GM23338 (cell line): ENCODE results near the gene SHB. TPM values are rescaled to one million over a fixed set of nuclear protein-coding genes. Genes with fewer than 3 reads are reported as not detected.

Experiments used
- ATAC-seq: fragments of 200-7000 bp; cut with Tn5 transposase; 3 replicates; pipeline ENCODE4 v1.9.1; 2020
- DNase-seq: peaks from one replicate; pipeline ENCODE4 v3.0.0-alpha.2; 2015; ENCODE audit warnings: low spot score
- H2AFZ ChIP-seq: fragments of 200-600 bp; sonication (generic); 2 replicates; pipeline ENCODE4 v1.8.0; 2016; ENCODE audit warnings: antibody characterized with exemption, mild to moderate bottlenecking, moderate library complexity
- H3F3A ChIP-seq: fragments of 200-600 bp; sonication (generic); replicated peaks from 2 replicates; pipeline ENCODE4 v1.8.0; 2017; ENCODE audit warnings: antibody characterized with exemption, mixed run types, low read depth
- H3K27ac ChIP-seq: fragments of 200-600 bp; sonication (generic); 2 replicates; pipeline ENCODE4 v1.6.1; 2016; ENCODE audit warnings: low read depth
- H3K27me3 ChIP-seq: fragments of 200-600 bp; sonication (generic); 2 replicates; pipeline ENCODE4 v1.8.0; 2016; ENCODE audit warnings: mild to moderate bottlenecking, mixed run types, moderate library complexity; ENCODE audit not compliant: insufficient read depth
- H3K36me3 ChIP-seq: fragments of 200-600 bp; sonication (generic); 2 replicates; pipeline ENCODE4 v1.8.0; 2016; ENCODE audit warnings: mild to moderate bottlenecking; ENCODE audit not compliant: insufficient read depth
- H3K4me1 ChIP-seq: fragments of 200-600 bp; sonication (generic); 2 replicates; pipeline ENCODE4 v1.8.0; 2016; ENCODE audit warnings: mild to moderate bottlenecking, moderate library complexity; ENCODE audit not compliant: insufficient read depth
- H3K4me2 ChIP-seq: fragments of 200-600 bp; sonication (generic); 2 replicates; pipeline ENCODE4 v1.7.1; 2017; ENCODE audit warnings: mixed run types
- H3K4me3 ChIP-seq: fragments of 200-600 bp; sonication (generic); 2 replicates; pipeline ENCODE4 v1.6.1; 2016; ENCODE audit warnings: mixed run types
- H3K79me2 ChIP-seq: fragments of 200-600 bp; sonication (generic); replicated peaks from 2 replicates; pipeline ENCODE4 v1.8.0; 2017; ENCODE audit warnings: mild to moderate bottlenecking; ENCODE audit not compliant: insufficient read depth
- H3K9me2 ChIP-seq: fragments of 200-600 bp; sonication (generic); 2 replicates; pipeline ENCODE4 v1.8.0; 2017; ENCODE audit not compliant: insufficient read depth
- H4K20me1 ChIP-seq: fragments of 200-600 bp; sonication (generic); replicated peaks from 2 replicates; pipeline ENCODE4 v1.8.0; 2017; ENCODE audit warnings: mild to moderate bottlenecking; ENCODE audit not compliant: insufficient read depth
- H3K27ac Mint-ChIP-seq: 2 replicates; pipeline ENCODE4 v1.8.0; 2020; ENCODE audit warnings: inconsistent platforms, mild to moderate bottlenecking, moderate library complexity, mixed read lengths
- H3K27me3 Mint-ChIP-seq: 3 replicates; pipeline ENCODE4 v1.8.0; 2022; ENCODE audit warnings: low read depth, mild to moderate bottlenecking, moderate library complexity, mixed read lengths, inconsistent platforms; ENCODE audit not compliant: insufficient read depth, poor library complexity
- H3K36me3 Mint-ChIP-seq: 3 replicates; pipeline ENCODE4 v1.8.0; 2021; ENCODE audit warnings: low read depth, mild to moderate bottlenecking, inconsistent platforms, moderate library complexity, mixed read lengths
- H3K4me1 Mint-ChIP-seq: 3 replicates; pipeline ENCODE4 v1.8.0; 2020; ENCODE audit warnings: mild to moderate bottlenecking, inconsistent platforms, mixed read lengths
- H3K4me3 Mint-ChIP-seq: 3 replicates; pipeline ENCODE4 v1.8.0; 2021; ENCODE audit warnings: moderate library complexity, mild to moderate bottlenecking, inconsistent platforms, mixed read lengths
- H3K9me3 Mint-ChIP-seq: 3 replicates; pipeline ENCODE4 v1.8.0; 2020; ENCODE audit warnings: moderate library complexity, mild to moderate bottlenecking, inconsistent platforms, mixed read lengths
- CREB1 ChIP-seq: fragments of 250-450 bp; sonication (Bioruptor Pico); IDR thresholded peaks from 2 replicates; pipeline ENCODE4 v1.5.0; 2020; ENCODE audit warnings: low read depth, mild to moderate bottlenecking, moderate library complexity
- CTCF ChIP-seq, 2 experiments: fragments of 200-600 bp in 1 of 2; sonication (generic) in 1 of 2; conservative IDR thresholded peaks; 2 replicates each; pipeline versions ENCODE4 v1.5.1 to v1.6.1; 2016 to 2017; ENCODE audit warnings: antibody characterized with exemption in 2 of 2, low read depth in 2 of 2, mild to moderate bottlenecking in 2 of 2, moderate library complexity in 1 of 2
- ETS1 ChIP-seq: IDR thresholded peaks from 2 replicates; pipeline ENCODE4 v1.6.1; 2016; ENCODE audit warnings: antibody characterized with exemption
- EZH2 ChIP-seq: fragments of 200-600 bp; sonication (generic); IDR thresholded peaks from one replicate; pipeline ENCODE4 v1.8.0; 2017; ENCODE audit warnings: antibody characterized with exemption, mild to moderate bottlenecking, low read depth; ENCODE audit not compliant: unreplicated experiment
- EZH2phosphoT487 ChIP-seq: fragments of 200-600 bp; sonication (generic); IDR thresholded peaks from one replicate; pipeline ENCODE4 v1.8.1; 2018; ENCODE audit warnings: antibody characterized with exemption; ENCODE audit not compliant: unreplicated experiment
- JUNB ChIP-seq: IDR thresholded peaks from one replicate; pipeline ENCODE4 v1.6.1; 2016; ENCODE audit warnings: antibody characterized with exemption; ENCODE audit not compliant: unreplicated experiment
- REST ChIP-seq: IDR thresholded peaks from one replicate; pipeline ENCODE4 v1.6.1; 2018; ENCODE audit warnings: antibody characterized with exemption; ENCODE audit not compliant: unreplicated experiment
- STAT1 ChIP-seq: IDR thresholded peaks from one replicate; pipeline ENCODE4 v1.6.1; 2016; ENCODE audit warnings: antibody characterized with exemption; ENCODE audit not compliant: unreplicated experiment
- ZNF114 ChIP-seq: fragments of 250-450 bp; sonication (Bioruptor Pico); IDR thresholded peaks from 2 replicates; pipeline ENCODE4 v1.5.0; 2020; ENCODE audit warnings: mild to moderate bottlenecking, moderate library complexity
- ZNF331 ChIP-seq: fragments of 250-450 bp; sonication (Bioruptor Pico); IDR thresholded peaks from 2 replicates; pipeline ENCODE4 v1.5.0; 2020; ENCODE audit warnings: low read depth, mild to moderate bottlenecking, moderate library complexity
- polyA plus RNA-seq: library from polyadenylated mRNA; unstranded; fragments of >200 nt; fragmentation: Nextera tagmentation; extraction: Ambion mirVana; gene quantifications from 2 replicates; pipeline ENCODE4 v1.2.1, GENCODE V29; 2016
- total RNA-seq: library from RNA; depleted of rRNA; stranded (reverse); fragments of >200 nt; shearing (Covaris generic); gene quantifications from 2 replicates; pipeline ENCODE4 v1.2.3, GENCODE V29; 2014

Gene SHB
- total and polyA plus RNA-seq, 2 experiments from 2014 or later: 1.5 to 14.0 TPM

GRCh38 chr9:37972351-37972848 lies 96.6 kb downstream of the SHB start:
- Histone ChIP-seq H2AFZ (no peak overlapping the region), H4K20me1 (no peaks in the 10 kb centered on the region; the same call in 1 of the 2 replicates), H3K36me3 (no peaks in the 10 kb centered on the region), H3F3A (no peaks in the 10 kb centered on the region), H3K4me2 (no peak overlapping the region), H3K4me3 (no peak overlapping the region), H3K27ac (no peak overlapping the region), H3K79me2 (no peaks in the 10 kb centered on the region), H3K9me2 (0 out of 2 replicates have a peak, but pooled peaks cover 2% of the 10 kb centered on the region), H3K27me3 (no peaks in the 10 kb centered on the region), H3K4me1 (no peaks in the 10 kb centered on the region)
- H3K27me3 Mint-ChIP-seq: no peaks in the 10 kb centered on the region
- peak overlapping the region; percentile 37; the same call in 1 of the 2 replicates for H3K27ac Mint-ChIP-seq
- no peaks in the 10 kb centered on the region for H3K36me3 Mint-ChIP-seq
- no peak overlapping the region for H3K4me3 Mint-ChIP-seq
- H3K9me3 Mint-ChIP-seq: no peaks in the 10 kb centered on the region; the same call in 2 of the 3 replicates
- ATAC-seq: peak; percentile 67
- DNase-seq: no peak
- no peak for TF ChIP-seq JUNB
- no peak for TF ChIP-seq ZNF331 (CRISPR knock-in tag)
- no peak for TF ChIP-seq REST
- no peak for TF ChIP-seq ZNF114 (CRISPR knock-in tag)
- TF ChIP-seq CTCF (conservative IDR thresholded peaks at IDR 0.05; ENCODE audit: low read depth in 2 of 2): 0 out of 4 replicates have a peak, but pooled peaks of 1 of the 2 experiments have one; percentile 9
- no peak for TF ChIP-seq EZH2phosphoT487
- H3K4me1 Mint-ChIP-seq: peaks cover 4% of the 10 kb centered on the region; the same call in 2 of the 3 replicates

- Mint-ChIP-seq H3K4me3 (no peak overlapping the region), H3K27me3 (no peaks in the 10 kb centered on the region), H3K36me3 (no peaks in the 10 kb centered on the region), H3K27ac (no peak overlapping the region), H3K9me3 (no peaks in the 10 kb centered on the region; the same call in 2 of the 3 replicates), H3K4me1 (peaks cover 5% of the 10 kb centered on the region)
- Histone ChIP-seq H3K4me3 (no peak overlapping the region), H3K4me2 (no peak overlapping the region), H2AFZ (no peak overlapping the region), H3F3A (no peaks in the 10 kb centered on the region), H3K27me3 (no peaks in the 10 kb centered on the region), H3K27ac (no peak overlapping the region), H4K20me1 (no peaks in the 10 kb centered on the region; the same call in 1 of the 2 replicates), H3K79me2 (no peaks in the 10 kb centered on the region), H3K4me1 (no peaks in the 10 kb centered on the region), H3K36me3 (no peaks in the 10 kb centered on the region), H3K9me2 (0 out of 2 replicates have a peak, but pooled peaks cover 2% of the 10 kb centered on the region)
- ATAC-seq: no peak
- DNase-seq: no peak
- TF ChIP-seq STAT1 (no peak), EZH2 (no peak), ZNF331 (CRISPR knock-in tag) (no peak), ETS1 (no peak), ZNF114 (CRISPR knock-in tag) (no peak), REST (no peak), EZH2phosphoT487 (no peak), CREB1 (CRISPR knock-in tag) (no peak)
Measured at GRCh38 chr9:37971691-37972090, 97.3 kb downstream of the SHB start.
